CD8-positive, alpha-beta memory T cell (primary cell): ENCODE data around the gene RPL31. TPM values are rescaled to one million over a fixed set of nuclear protein-coding genes. Genes with fewer than 3 reads are reported as not detected.

ENCODE experiments used
- CTCF ChIA-PET: fragments of 350-600 bp; sonication (Branson Sonifier 250); formaldehyde crosslinking; loops from one replicate; lab custom pipeline; 2021; ENCODE audit warnings: antibody characterized with exemption; lab: Charles Lee
- POLR2A ChIA-PET: fragments of 350-600 bp; sonication (Branson Sonifier 250); formaldehyde crosslinking; loops from one replicate; lab custom pipeline; 2021; ENCODE audit warnings: antibody characterized with exemption; lab: Charles Lee
- DNase-seq, 5 donors: peaks; one replicate each; pipeline versions ENCODE4 v3.0.0 to v3.0.0-alpha.2; 2020 to 2022; ENCODE audit warnings: mixed read lengths in 1 of 5
- H3K27ac ChIP-seq: one replicate; pipeline ENCODE4 v1.7.0; 2013; ENCODE audit warnings: low read depth, mild to moderate bottlenecking, low read length, moderate library complexity
- H3K27me3 ChIP-seq: 2 replicates; pipeline ENCODE4 v1.7.0; 2013; ENCODE audit warnings: low read length, mild to moderate bottlenecking; ENCODE audit not compliant: insufficient read depth, poor library complexity, severe bottlenecking
- H3K36me3 ChIP-seq: 2 replicates; pipeline ENCODE4 v1.7.0; 2013; ENCODE audit warnings: mild to moderate bottlenecking, low read length, moderate library complexity; ENCODE audit not compliant: insufficient read depth
- H3K4me1 ChIP-seq: 2 replicates; pipeline ENCODE4 v1.7.0; 2013; ENCODE audit warnings: mild to moderate bottlenecking, low read length, moderate library complexity; ENCODE audit not compliant: insufficient read depth
- H3K4me3 ChIP-seq: 2 replicates; pipeline ENCODE4 v1.7.0; 2013; ENCODE audit warnings: mild to moderate bottlenecking, low read length
- H3K9me3 ChIP-seq: 2 replicates; pipeline ENCODE4 v1.7.0; 2013; ENCODE audit warnings: mild to moderate bottlenecking, low read length
- H3K27ac Mint-ChIP-seq, 8 donors: one replicate each; pipeline ENCODE4 v1.8.0; 2020 to 2021; ENCODE audit warnings: mixed read lengths in 8 of 8, mild to moderate bottlenecking in 6 of 8, inconsistent platforms in 3 of 8, moderate library complexity in 3 of 8
- H3K27me3 Mint-ChIP-seq, 2 donors: one replicate each; pipeline ENCODE4 v1.8.0; 2020 to 2021; ENCODE audit warnings: mixed read lengths in 2 of 2, mild to moderate bottlenecking in 1 of 2, moderate library complexity in 1 of 2
- H3K36me3 Mint-ChIP-seq, 3 donors: one replicate each; pipeline ENCODE4 v1.8.0; 2020 to 2021; ENCODE audit warnings: mixed read lengths in 3 of 3, inconsistent platforms in 1 of 3, mild to moderate bottlenecking in 1 of 3
- H3K4me1 Mint-ChIP-seq, 3 donors: one replicate each; pipeline ENCODE4 v1.8.0; 2020 to 2021; ENCODE audit warnings: mixed read lengths in 3 of 3, inconsistent platforms in 1 of 3, mild to moderate bottlenecking in 1 of 3
- H3K4me3 Mint-ChIP-seq, 7 donors: one replicate each; pipeline ENCODE4 v1.8.0; 2020 to 2021; ENCODE audit warnings: mixed read lengths in 7 of 7, mild to moderate bottlenecking in 6 of 7, moderate library complexity in 4 of 7, inconsistent platforms in 2 of 7
- H3K9me3 Mint-ChIP-seq, 5 donors: one replicate each; pipeline ENCODE4 v1.8.0; 2020 to 2022; ENCODE audit warnings: mixed read lengths in 5 of 5, mild to moderate bottlenecking in 3 of 5, moderate library complexity in 2 of 5, inconsistent platforms in 1 of 5
- polyA plus RNA-seq: library from polyadenylated mRNA; unstranded; fragments of 300-500 nt; fragmentation: Illumina TruSeq; gene quantifications from one replicate; pipeline ENCODE4 v1.2.3, GENCODE V29; 2021
- total RNA-seq, 2 experiments: library from RNA; stranded (reverse); gene quantifications; one replicate each; pipeline ENCODE4 v1.2.3, GENCODE V29; 2021

Gene RPL31
- total and polyA plus RNA-seq, 3 experiments from 2014 or later: 1,340 to 4,796 (median 1,381) TPM

DNA sequence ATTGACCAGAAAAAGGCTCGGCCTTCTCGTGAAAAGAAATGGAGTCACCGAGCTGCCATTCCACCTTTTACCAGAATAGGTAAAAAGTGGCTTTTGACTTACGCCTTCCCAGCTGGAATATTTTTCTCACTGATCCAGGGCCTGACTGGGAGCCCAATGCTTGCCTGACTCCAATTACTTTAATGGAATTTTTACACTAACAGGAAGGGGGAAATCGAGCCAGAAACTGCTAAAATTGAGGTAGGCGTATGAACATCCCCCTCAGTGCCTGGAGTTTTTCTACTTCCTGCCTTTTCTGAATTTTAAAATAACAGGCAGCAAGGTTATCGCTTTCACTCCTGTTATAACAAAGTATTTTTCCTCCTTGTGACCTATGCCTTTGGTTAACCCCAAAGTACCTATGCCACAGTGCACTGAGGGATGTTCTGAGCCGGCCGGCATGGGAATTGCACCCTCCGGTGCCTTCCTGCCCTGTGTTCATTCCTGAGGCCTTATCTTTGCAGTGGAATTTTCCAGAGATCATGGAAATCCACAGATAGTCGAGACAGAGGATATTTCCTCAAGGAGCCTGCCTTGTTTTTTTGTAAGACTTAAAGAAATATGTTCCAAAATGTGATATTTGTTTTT lies 18.3 kb upstream of the RPL31 start:
- Mint-ChIP-seq H3K36me3 (peaks cover 0 to 2% (median 0%) of the 10 kb centered on the region in 3 donors), H3K4me3 (no peak overlapping the region), H3K4me1 (peaks cover 0 to 3% (median 2%) of the 10 kb centered on the region in 3 donors), H3K27ac (peak overlapping the region in 1 of 8 donors; percentile 51), H3K9me3 (no peaks in the 10 kb centered on the region), H3K27me3 (no peaks in the 10 kb centered on the region)
- ChIA-PET POLR2A (no interaction called here), CTCF (interaction anchor here (2.1 kb wide), 2 partner anchors 374 to 376 kb away, joined by 8 to 13 read pairs; no protein-coding TSS in a partner anchor)
- Histone ChIP-seq H3K9me3 (no peaks in the 10 kb centered on the region), H3K4me3 (no peak overlapping the region), H3K27me3 (no peaks in the 10 kb centered on the region), H3K27ac (no peak overlapping the region), H3K36me3 (no peaks in the 10 kb centered on the region), H3K4me1 (no peaks in the 10 kb centered on the region)
- DNase-seq: no peak

- no peaks in the 10 kb centered on the region for H3K27me3 ChIP-seq
- Mint-ChIP-seq H3K27me3 (no peaks in the 10 kb centered on the region), H3K36me3 (peaks cover 0 to 2% (median 0%) of the 10 kb centered on the region in 3 donors), H3K4me3 (peak overlapping the region in 1 of 7 donors; percentile 34), H3K27ac (peak overlapping the region in 2 of 8 donors; percentile 5 to 35), H3K9me3 (no peaks in the 10 kb centered on the region), H3K4me1 (peaks cover 0 to 3% (median 2%) of the 10 kb centered on the region in 3 donors)
- no peaks in the 10 kb centered on the region for H3K9me3 ChIP-seq
- no peaks in the 10 kb centered on the region for H3K4me1 ChIP-seq
- ChIA-PET POLR2A (no interaction called here), CTCF (interaction anchor here (0.7 to 8.0 kb wide), 5 partner anchors 8 to 391 kb away, joined by 3 to 106 read pairs (median 3); no protein-coding TSS in a partner anchor)
- H3K4me3 ChIP-seq: no peak overlapping the region
- no peaks in the 10 kb centered on the region for H3K36me3 ChIP-seq
- H3K27ac ChIP-seq: no peak overlapping the region
- DNase-seq: peak; percentile 57 to 84 (median 67)
These were observed 17.2 kb upstream of the RPL31 start for GRCh38 chr2:100984892-100985307.

DNA sequence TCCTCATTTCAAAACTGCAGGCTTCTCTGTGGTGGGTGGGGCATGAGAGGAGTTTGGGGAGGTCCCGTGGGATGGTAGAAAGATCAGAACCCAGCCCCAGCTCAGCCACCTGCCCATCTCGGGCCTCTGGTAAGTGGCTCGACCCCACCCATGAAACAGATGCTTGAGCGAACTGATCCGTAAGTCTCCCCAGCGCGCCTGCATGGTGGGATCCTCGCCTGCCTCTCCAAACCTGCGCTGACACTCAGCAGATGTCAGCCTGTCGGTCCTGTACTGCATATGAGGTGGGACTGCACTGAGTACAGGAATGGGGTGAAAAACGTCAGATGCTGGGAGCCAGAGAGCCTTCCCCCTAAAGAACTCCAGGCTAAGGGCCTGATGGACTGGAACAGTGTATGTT lies 15.9 kb upstream of the RPL31 start:
- no peaks in the 10 kb centered on the region for H3K4me1 ChIP-seq
- POLR2A ChIA-PET: no interaction called here
- H3K9me3 ChIP-seq: no peaks in the 10 kb centered on the region
- Mint-ChIP-seq H3K27ac (no peak overlapping the region), H3K4me1 (peaks cover 0 to 3% (median 2%) of the 10 kb centered on the region in 3 donors), H3K4me3 (no peak overlapping the region), H3K27me3 (no peaks in the 10 kb centered on the region), H3K36me3 (peaks cover 0 to under 1% (median 0%) of the 10 kb centered on the region in 3 donors), H3K9me3 (no peaks in the 10 kb centered on the region)
- no peak for DNase-seq
- H3K27ac ChIP-seq: no peak overlapping the region
- H3K27me3 ChIP-seq: no peaks in the 10 kb centered on the region
- H3K36me3 ChIP-seq: no peaks in the 10 kb centered on the region
- H3K4me3 ChIP-seq: no peak overlapping the region
- CTCF ChIA-PET: interaction anchor here (0.5 to 8.0 kb wide), 3 partner anchors 379 to 415 kb away, joined by 3 to 106 read pairs (median 10); no protein-coding TSS in a partner anchor

GRCh38 chr2:100987536-100987935 lies 14.6 kb upstream of the RPL31 start:
- ChIA-PET POLR2A (no interaction called here), CTCF (interaction anchor here (0.7 to 8.0 kb wide), 3 partner anchors 10 to 380 kb away, joined by 3 to 106 read pairs (median 5); partner anchors contain the start of gene RPL31)
- Histone ChIP-seq H3K36me3 (no peaks in the 10 kb centered on the region), H3K4me3 (no peak overlapping the region), H3K27ac (no peak overlapping the region), H3K4me1 (no peaks in the 10 kb centered on the region), H3K27me3 (no peaks in the 10 kb centered on the region), H3K9me3 (no peaks in the 10 kb centered on the region)
- no peaks in the 10 kb centered on the region for H3K9me3 Mint-ChIP-seq
- no peak overlapping the region for H3K4me3 Mint-ChIP-seq
- H3K36me3 Mint-ChIP-seq: no peaks in the 10 kb centered on the region
- H3K27me3 Mint-ChIP-seq: no peaks in the 10 kb centered on the region
- H3K4me1 Mint-ChIP-seq: peaks cover 0 to 3% (median 2%) of the 10 kb centered on the region in 3 donors
- no peak overlapping the region for H3K27ac Mint-ChIP-seq
- no peak for DNase-seq

DNA sequence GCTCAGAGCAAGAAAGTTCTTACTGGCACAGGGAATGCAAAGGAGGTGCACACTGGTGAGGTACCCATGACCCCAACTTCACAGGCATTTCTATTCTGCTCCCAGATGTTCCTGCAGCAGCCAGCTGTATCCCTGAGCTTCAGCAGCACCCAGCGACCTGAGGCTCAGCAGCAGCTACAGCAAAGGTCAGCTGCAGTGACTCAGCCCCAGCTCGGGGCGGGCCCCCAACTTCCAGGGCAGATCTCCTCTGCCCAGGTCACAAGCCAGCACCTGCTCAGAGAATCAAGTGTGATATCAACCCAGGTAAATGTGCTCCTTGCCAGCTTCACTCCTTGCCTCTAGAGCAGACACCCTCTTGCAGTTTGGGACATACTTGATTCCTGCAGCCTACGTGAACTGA lies 14.1 kb upstream of the RPL31 start:
- no peak overlapping the region for H3K27ac Mint-ChIP-seq
- Histone ChIP-seq H3K27ac (no peak overlapping the region), H3K27me3 (no peaks in the 10 kb centered on the region), H3K4me3 (no peak overlapping the region), H3K36me3 (no peaks in the 10 kb centered on the region), H3K4me1 (no peaks in the 10 kb centered on the region), H3K9me3 (no peaks in the 10 kb centered on the region)
- H3K4me1 Mint-ChIP-seq: peaks cover 0 to 3% (median 2%) of the 10 kb centered on the region in 3 donors
- CTCF ChIA-PET: interaction anchor here (1.7 to 8.0 kb wide), 2 partner anchors 14 to 381 kb away, joined by 5 to 106 read pairs; partner anchors contain the start of gene RPL31
- no peaks in the 10 kb centered on the region for H3K27me3 Mint-ChIP-seq
- no peak for DNase-seq
- POLR2A ChIA-PET: no interaction called here
- H3K36me3 Mint-ChIP-seq: no peaks in the 10 kb centered on the region
- no peaks in the 10 kb centered on the region for H3K9me3 Mint-ChIP-seq
- no peak overlapping the region for H3K4me3 Mint-ChIP-seq

DNA sequence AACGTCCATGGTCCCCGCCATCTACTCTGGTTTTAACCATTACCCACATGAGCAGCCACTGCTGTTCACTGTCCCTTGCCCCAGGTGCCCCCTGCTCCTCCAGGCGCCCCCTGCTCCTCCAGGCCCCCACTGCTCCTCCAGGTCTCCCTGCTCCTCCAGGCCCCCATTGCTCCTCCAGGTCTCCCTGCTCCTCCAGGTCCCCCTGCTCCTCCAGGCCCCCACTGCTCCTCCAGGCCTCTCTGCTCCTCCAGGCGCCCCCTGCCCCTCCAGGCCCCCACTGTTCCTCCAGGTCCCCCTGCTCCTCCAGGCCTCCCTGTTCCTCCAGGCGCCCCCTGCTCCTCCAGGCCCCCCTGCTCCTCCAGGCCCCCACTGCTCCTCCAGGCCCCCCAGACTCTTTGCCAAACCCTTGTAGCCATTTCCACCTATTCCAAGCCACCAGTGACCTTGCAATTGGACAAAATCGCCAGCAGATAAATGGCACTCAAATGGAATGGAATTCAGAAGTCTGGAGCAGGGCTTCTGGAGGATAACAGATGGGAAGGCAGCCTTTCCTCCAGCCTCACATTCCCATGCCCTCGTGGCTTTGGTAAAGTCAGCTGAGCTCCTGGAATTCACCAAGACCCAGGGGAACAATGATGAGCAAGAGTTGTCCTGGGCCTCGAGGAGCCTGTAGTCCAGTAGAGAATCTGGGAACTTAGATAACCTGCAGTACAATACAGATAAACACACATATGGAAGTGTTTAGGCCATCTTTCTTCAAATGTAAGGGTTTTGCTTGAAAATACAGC lies 13.3 kb upstream of the RPL31 start:
- DNase-seq: no peak
- H3K36me3 Mint-ChIP-seq: no peaks in the 10 kb centered on the region
- Histone ChIP-seq H3K9me3 (no peaks in the 10 kb centered on the region), H3K4me3 (no peak overlapping the region), H3K36me3 (no peaks in the 10 kb centered on the region), H3K4me1 (no peaks in the 10 kb centered on the region), H3K27me3 (no peaks in the 10 kb centered on the region), H3K27ac (no peak overlapping the region)
- no peaks in the 10 kb centered on the region for H3K27me3 Mint-ChIP-seq
- H3K4me3 Mint-ChIP-seq: no peak overlapping the region
- POLR2A ChIA-PET: no interaction called here
- H3K9me3 Mint-ChIP-seq: no peaks in the 10 kb centered on the region
- H3K4me1 Mint-ChIP-seq: peaks cover 0 to 3% (median 2%) of the 10 kb centered on the region in 3 donors
- CTCF ChIA-PET: interaction anchor here (0.7 to 8.0 kb wide), 2 partner anchors 382 to 399 kb away, joined by 3 to 106 read pairs; no protein-coding TSS in a partner anchor
- no peak overlapping the region for H3K27ac Mint-ChIP-seq

GRCh38 chr2:100989666-100990065 lies 12.4 kb upstream of the RPL31 start:
- H3K27me3 ChIP-seq: no peaks in the 10 kb centered on the region
- ChIA-PET CTCF (interaction anchor here (0.7 to 8.0 kb wide), 2 partner anchors 383 to 400 kb away, joined by 3 to 106 read pairs; no protein-coding TSS in a partner anchor), POLR2A (no interaction called here)
- H3K9me3 Mint-ChIP-seq: no peaks in the 10 kb centered on the region
- no peak overlapping the region for H3K27ac ChIP-seq
- H3K4me1 Mint-ChIP-seq: peaks cover 0 to 3% (median 2%) of the 10 kb centered on the region in 3 donors
- peaks cover 0 to 4% of the 10 kb centered on the region in 2 donors for H3K27me3 Mint-ChIP-seq
- H3K4me3 Mint-ChIP-seq: no peak overlapping the region
- H3K36me3 Mint-ChIP-seq: no peaks in the 10 kb centered on the region
- H3K36me3 ChIP-seq: no peaks in the 10 kb centered on the region
- H3K9me3 ChIP-seq: no peaks in the 10 kb centered on the region
- H3K27ac Mint-ChIP-seq: no peak overlapping the region
- no peaks in the 10 kb centered on the region for H3K4me1 ChIP-seq
- DNase-seq: no peak
- no peak overlapping the region for H3K4me3 ChIP-seq
